ENCODE results near the gene GRM2. TPM values are rescaled to one million over a fixed set of nuclear protein-coding genes. Genes with fewer than 3 reads are reported as not detected.

Gene GRM2
- total and polyA plus RNA-seq, 4 donors: 0.13 to 0.77 (median 0.25) TPM

DNA sequence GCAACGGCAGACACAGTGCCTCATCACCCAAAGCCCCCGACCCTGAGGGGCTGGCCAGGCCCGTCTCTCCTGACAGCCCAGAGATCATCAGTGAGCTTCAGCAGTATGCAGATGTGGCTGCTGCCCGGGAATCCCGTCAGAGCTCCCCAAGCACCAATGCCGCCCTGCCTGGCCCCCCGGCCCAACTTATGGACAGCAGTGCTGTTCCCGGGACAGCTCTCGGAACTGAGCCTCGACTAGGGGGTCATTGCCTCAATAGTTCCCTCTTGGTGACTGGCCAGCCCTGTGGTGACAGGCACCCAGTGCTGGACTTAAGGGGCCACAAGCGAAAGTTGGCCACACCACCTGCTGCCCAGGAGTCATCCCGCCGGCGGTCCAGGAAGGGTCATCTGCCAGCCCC is 44.4 kb upstream of the GRM2 start:
- no peak overlapping the region for H3K27ac ChIP-seq (ENCODE audit: low read depth in 1 of 2, low read length in 1 of 2)

DNA sequence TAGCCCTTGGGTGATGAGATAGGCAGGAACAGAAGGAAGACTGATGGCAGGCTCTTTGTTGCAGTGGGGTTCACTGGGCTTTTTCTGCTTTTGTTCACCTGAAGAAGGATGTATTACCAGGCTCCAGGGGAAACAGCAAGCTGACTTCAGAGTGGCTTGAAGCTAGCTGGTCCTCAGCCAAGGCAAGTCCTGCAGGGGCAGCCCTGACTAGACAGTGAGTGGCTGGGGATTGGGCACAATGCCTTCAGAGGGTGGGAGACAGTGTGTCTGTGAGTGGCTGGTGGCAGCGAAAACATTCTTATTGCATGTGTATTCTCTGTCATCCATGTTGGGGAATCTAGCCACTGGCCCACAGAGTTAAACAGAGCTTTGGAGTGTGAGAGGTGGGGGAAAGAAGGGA is 38.1 kb upstream of the GRM2 start:
- no peak overlapping the region for H3K9ac ChIP-seq (ENCODE audit: insufficient read depth in 1 of 2, low read length in 2 of 2)
- H3K4me1 ChIP-seq (ENCODE audit: control insufficient read depth in 5 of 5, insufficient read depth in 5 of 5, low read length in 5 of 5): peaks cover 0 to 13% (median 10%) of the 10 kb centered on the region in 5 donors
- H3K4me3 ChIP-seq: no peak overlapping the region
- DNase-seq (no peak), ATAC-seq (ENCODE audit: insufficient read depth, low FRiP score) (no peak)
- 88 to 96% methylated on average over 1 of the region's 1 CpG for WGBS, 2 donors
- H3K27me3 ChIP-seq (ENCODE audit: control insufficient read depth in 3 of 3, insufficient read depth in 3 of 3, low read length in 2 of 3): no peaks in the 10 kb centered on the region
- no peak overlapping the region for H3K27ac ChIP-seq (ENCODE audit: low read depth in 1 of 2, low read length in 1 of 2)
- TF ChIP-seq, protein P1, sequence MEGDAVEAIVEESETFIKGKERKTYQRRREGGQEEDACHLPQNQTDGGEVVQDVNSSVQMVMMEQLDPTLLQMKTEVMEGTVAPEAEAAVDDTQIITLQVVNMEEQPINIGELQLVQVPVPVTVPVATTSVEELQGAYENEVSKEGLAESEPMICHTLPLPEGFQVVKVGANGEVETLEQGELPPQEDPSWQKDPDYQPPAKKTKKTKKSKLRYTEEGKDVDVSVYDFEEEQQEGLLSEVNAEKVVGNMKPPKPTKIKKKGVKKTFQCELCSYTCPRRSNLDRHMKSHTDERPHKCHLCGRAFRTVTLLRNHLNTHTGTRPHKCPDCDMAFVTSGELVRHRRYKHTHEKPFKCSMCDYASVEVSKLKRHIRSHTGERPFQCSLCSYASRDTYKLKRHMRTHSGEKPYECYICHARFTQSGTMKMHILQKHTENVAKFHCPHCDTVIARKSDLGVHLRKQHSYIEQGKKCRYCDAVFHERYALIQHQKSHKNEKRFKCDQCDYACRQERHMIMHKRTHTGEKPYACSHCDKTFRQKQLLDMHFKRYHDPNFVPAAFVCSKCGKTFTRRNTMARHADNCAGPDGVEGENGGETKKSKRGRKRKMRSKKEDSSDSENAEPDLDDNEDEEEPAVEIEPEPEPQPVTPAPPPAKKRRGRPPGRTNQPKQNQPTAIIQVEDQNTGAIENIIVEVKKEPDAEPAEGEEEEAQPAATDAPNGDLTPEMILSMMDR (IDR thresholded peaks at IDR 0.05; ENCODE audit: control extremely low read depth, extremely low read depth): no peak
- no peaks in the 10 kb centered on the region for H3K9me3 ChIP-seq (ENCODE audit: control insufficient read depth in 4 of 4, insufficient read depth in 3 of 4, low read length in 3 of 4)
- H3K36me3 ChIP-seq (ENCODE audit: control insufficient read depth in 4 of 4, insufficient read depth in 4 of 4, low read length in 4 of 4): peaks cover 0 to 6% (median 1%) of the 10 kb centered on the region in 4 donors

More for the DNA sequence above, 44.4 kb upstream of the GRM2 start:
- TF ChIP-seq, protein P1 (IDR thresholded peaks at IDR 0.05; ENCODE audit: control extremely low read depth, extremely low read depth): no peak
- Histone ChIP-seq H3K9ac (ENCODE audit: insufficient read depth in 1 of 2, low read length in 2 of 2) (no peak overlapping the region), H3K4me1 (ENCODE audit: control insufficient read depth in 5 of 5, insufficient read depth in 5 of 5, low read length in 5 of 5) (no peaks in the 10 kb centered on the region), H3K36me3 (ENCODE audit: control insufficient read depth in 4 of 4, insufficient read depth in 4 of 4, low read length in 4 of 4) (peaks cover 15 to 31% (median 22%) of the 10 kb centered on the region in 4 donors), H3K27me3 (ENCODE audit: control insufficient read depth in 3 of 3, insufficient read depth in 3 of 3, low read length in 2 of 3) (no peaks in the 10 kb centered on the region), H3K4me3 (no peak overlapping the region), H3K9me3 (ENCODE audit: control insufficient read depth in 4 of 4, insufficient read depth in 3 of 4, low read length in 3 of 4) (no peaks in the 10 kb centered on the region)
- ATAC-seq (ENCODE audit: insufficient read depth, low FRiP score): no peak
- WGBS, 2 donors: 94 to 95% methylated on average over 14 of the region's 14 CpGs
- no peak for DNase-seq

DNA sequence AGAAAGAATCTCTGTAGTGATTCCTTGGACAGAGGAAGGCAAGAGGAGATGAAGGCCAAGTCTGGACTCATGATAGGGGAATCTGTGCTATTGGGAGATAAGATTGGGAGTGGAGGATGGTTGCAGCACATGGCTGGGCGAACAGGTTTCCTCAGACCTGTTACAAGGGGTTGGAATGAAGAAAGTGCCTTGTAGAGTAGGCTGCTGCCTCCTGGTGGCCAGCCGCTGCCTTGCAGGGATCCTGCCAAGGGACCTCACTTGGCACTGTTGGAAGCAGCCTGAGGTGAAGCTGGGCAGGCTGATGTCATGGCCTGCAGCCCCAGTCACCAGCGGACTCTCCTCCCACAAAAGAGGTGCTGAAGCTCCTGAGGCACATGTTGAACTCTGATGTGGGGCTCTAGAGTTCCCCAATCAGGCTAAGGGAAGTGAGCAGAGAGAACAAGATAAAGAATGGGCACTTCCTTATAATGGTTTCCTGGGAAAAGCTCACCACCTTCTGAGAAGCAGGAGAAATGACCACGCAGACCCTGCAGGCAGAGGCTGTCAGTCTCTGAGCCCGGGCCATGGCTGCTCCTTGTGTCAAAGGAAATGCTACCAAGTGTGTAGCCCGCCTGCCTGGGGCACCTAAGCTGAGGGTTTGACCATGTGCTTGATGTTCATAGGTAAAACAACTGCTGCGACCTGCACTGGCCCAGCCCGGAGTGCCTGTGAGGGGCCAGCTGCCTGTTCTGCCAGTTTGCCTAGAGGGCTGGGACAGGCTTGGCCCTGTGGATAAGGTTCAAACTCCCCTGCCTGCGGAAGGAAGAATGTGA is 37.4 kb upstream of the GRM2 start:
- peak; percentile 50 for ATAC-seq (ENCODE audit: insufficient read depth, low FRiP score)
- no peaks in the 10 kb centered on the region for H3K27me3 ChIP-seq (ENCODE audit: control insufficient read depth in 3 of 3, insufficient read depth in 3 of 3, low read length in 2 of 3)
- TF ChIP-seq, protein P1 (IDR thresholded peaks at IDR 0.05; ENCODE audit: control extremely low read depth, extremely low read depth): peak; percentile 90
- H3K4me1 ChIP-seq (ENCODE audit: control insufficient read depth in 5 of 5, insufficient read depth in 5 of 5, low read length in 5 of 5): peaks cover 0 to 13% (median 10%) of the 10 kb centered on the region in 5 donors
- peak; percentile 74 to 85 (median 82) for DNase-seq
- WGBS, 2 donors: 39 to 40% methylated on average over 9 of the region's 9 CpGs
- H3K9ac ChIP-seq (ENCODE audit: insufficient read depth in 1 of 2, low read length in 2 of 2): no peak overlapping the region
- H3K9me3 ChIP-seq (ENCODE audit: control insufficient read depth in 4 of 4, insufficient read depth in 3 of 4, low read length in 3 of 4): no peaks in the 10 kb centered on the region
- peaks cover 0 to 3% (median under 1%) of the 10 kb centered on the region in 4 donors for H3K36me3 ChIP-seq (ENCODE audit: control insufficient read depth in 4 of 4, insufficient read depth in 4 of 4, low read length in 4 of 4)
- H3K27ac ChIP-seq (ENCODE audit: low read depth in 1 of 2, low read length in 1 of 2): no peak overlapping the region
- H3K4me3 ChIP-seq: no peak overlapping the region

Measured in lung (tissue), 12 donors.